Thoracic aorta (tissue), 2 donors: Measurements from ENCODE around the gene KLHL29. TPM values are rescaled to one million over a fixed set of nuclear protein-coding genes. Genes with fewer than 3 reads are reported as not detected.

Experiments used
- ATAC-seq: fragments of 150-250 bp; one replicate; pipeline ENCODE4 v1.8.0; 2017; ENCODE audit warnings: low read depth; ENCODE audit not compliant: insufficient number of reproducible peaks, low FRiP score
- DNase-seq: peaks from one replicate; pipeline ENCODE4 v3.0.0-alpha.2; 2020; ENCODE audit warnings: low spot score
- H3K27ac ChIP-seq, 2 donors: fragments of 200-600 bp; sonication (generic); 1 replicate in 1 of 2; 2 replicates in 1 of 2; pipeline ENCODE4 v1.5.1; 2016; ENCODE audit warnings: mild to moderate bottlenecking in 2 of 2, moderate library complexity in 2 of 2
- H3K27me3 ChIP-seq: fragments of 200-600 bp; sonication (generic); replicated peaks from 2 replicates; pipeline ENCODE4 v1.6.0; 2016; ENCODE audit warnings: mild to moderate bottlenecking; ENCODE audit not compliant: insufficient read depth
- H3K36me3 ChIP-seq: fragments of 200-600 bp; sonication (generic); one replicate; pipeline ENCODE4 v1.5.1; 2016
- H3K4me1 ChIP-seq, 2 donors: fragments of 200-600 bp; sonication (generic); 1 replicate in 1 of 2; 2 replicates in 1 of 2; pipeline versions ENCODE4 v1.5.1 to v1.6.0; 2016; ENCODE audit warnings: low read depth in 2 of 2, mild to moderate bottlenecking in 1 of 2; ENCODE audit not compliant: control insufficient read depth in 1 of 2
- H3K4me3 ChIP-seq: fragments of 200-600 bp; sonication (generic); 2 replicates; pipeline ENCODE4 v1.5.1; 2016; ENCODE audit warnings: mild to moderate bottlenecking
- H3K9me3 ChIP-seq: fragments of 200-600 bp; sonication (generic); 2 replicates; pipeline ENCODE4 v1.5.1; 2016
- CTCF ChIP-seq: fragments of 200-600 bp; sonication (generic); IDR thresholded peaks from one replicate; pipeline ENCODE4 v1.5.1; 2019; ENCODE audit warnings: antibody characterized with exemption
- total RNA-seq, 2 donors: library from RNA; depleted of rRNA; stranded (reverse); fragments of >200 nt; gene quantifications; one replicate each; pipeline versions ENCODE4 v1.1.0 to v1.2.3, GENCODE V29; 2016

The KLHL29 gene
- total RNA-seq, 2 donors from 2014 or later, result 18.5 to 24.4 TPM

GRCh38 chr2:23420840-23421476 is 36.0 kb downstream of the KLHL29 start:
- Histone ChIP-seq H3K4me3 (no peak overlapping the region), H3K27me3 (no peaks in the 10 kb centered on the region), H3K36me3 (no peaks in the 10 kb centered on the region), H3K4me1 (peaks cover 8 to 9% of the 10 kb centered on the region in 2 donors), H3K9me3 (no peaks in the 10 kb centered on the region), H3K27ac (no peak overlapping the region)
- no peak for DNase-seq
- no peak for ATAC-seq
- no peak for TF ChIP-seq CTCF

- Histone ChIP-seq H3K36me3 (no peaks in the 10 kb centered on the region), H3K27ac (no peak overlapping the region), H3K4me1 (peaks cover 14 to 23% of the 10 kb centered on the region in 2 donors), H3K9me3 (no peaks in the 10 kb centered on the region), H3K27me3 (no peaks in the 10 kb centered on the region), H3K4me3 (no peak overlapping the region)
- no peak for ATAC-seq
- no peak for DNase-seq
- no peak for TF ChIP-seq CTCF
These were observed 37.4 kb downstream of the KLHL29 start for GRCh38 chr2:23422089-23423061.

- ATAC-seq, result no peak
- Histone ChIP-seq H3K9me3 (no peaks in the 10 kb centered on the region), H3K4me1 (peaks cover 15 to 26% of the 10 kb centered on the region in 2 donors), H3K36me3 (no peaks in the 10 kb centered on the region), H3K27me3 (no peaks in the 10 kb centered on the region), H3K4me3 (no peak overlapping the region), H3K27ac (no peak overlapping the region)
- TF ChIP-seq CTCF, result no peak
- no peak for DNase-seq
These were observed 38.3 kb downstream of the KLHL29 start for GRCh38 chr2:23423062-23423872.

- H3K4me1 ChIP-seq, result peaks cover 15 to 26% of the 10 kb centered on the region in 2 donors
These were observed 39.1 kb downstream of the KLHL29 start for GRCh38 chr2:23423873-23424680.

More at GRCh38 chr2:23423873-23424680, 39.1 kb downstream of the KLHL29 start:
- TF ChIP-seq CTCF, result no peak
- no peak for ATAC-seq
- Histone ChIP-seq H3K9me3 (no peaks in the 10 kb centered on the region), H3K36me3 (no peaks in the 10 kb centered on the region), H3K4me3 (no peak overlapping the region), H3K27me3 (no peaks in the 10 kb centered on the region), H3K27ac (no peak overlapping the region)
- no peak for DNase-seq
